C4-2B (cell line): ENCODE data around the gene HRH4.

Experiments used
- H3K27ac ChIP-seq: fragments of 450-650 bp; 2 replicates; pipeline ENCODE4 v1.5.1; 2017
- ZFX ChIP-seq: fragments of 450-650 bp; IDR thresholded peaks from 2 replicates; pipeline ENCODE4 v1.6.1; 2017
- TF ChIP-seq, protein P1 (sequence below): fragments of 450-650 bp; conservative IDR thresholded peaks from 2 replicates; pipeline ENCODE4 v1.5.1; 2017; ENCODE audit warnings: mild to moderate bottlenecking

The HRH4 gene

DNA sequence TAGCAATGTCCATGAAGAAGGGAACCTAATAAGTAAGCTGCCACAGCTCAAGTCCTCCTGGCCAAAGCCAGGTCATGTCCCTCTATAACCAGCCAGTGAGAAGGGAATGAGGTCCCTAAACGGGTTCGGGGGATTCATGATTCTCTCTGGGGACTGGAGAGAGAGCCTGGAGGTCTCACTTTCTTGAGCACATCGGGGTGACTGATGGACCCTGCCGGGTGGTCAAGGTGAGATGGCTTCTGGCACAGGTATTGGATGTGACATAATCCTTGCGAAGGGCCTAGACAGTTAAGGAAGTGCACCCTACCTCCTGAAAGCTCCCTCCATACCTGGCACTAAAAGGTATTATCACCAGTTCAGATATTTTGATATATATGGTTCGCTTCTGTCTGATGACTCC lies 45.7 kb downstream of the HRH4 start:
- TF ChIP-seq, protein P1, sequence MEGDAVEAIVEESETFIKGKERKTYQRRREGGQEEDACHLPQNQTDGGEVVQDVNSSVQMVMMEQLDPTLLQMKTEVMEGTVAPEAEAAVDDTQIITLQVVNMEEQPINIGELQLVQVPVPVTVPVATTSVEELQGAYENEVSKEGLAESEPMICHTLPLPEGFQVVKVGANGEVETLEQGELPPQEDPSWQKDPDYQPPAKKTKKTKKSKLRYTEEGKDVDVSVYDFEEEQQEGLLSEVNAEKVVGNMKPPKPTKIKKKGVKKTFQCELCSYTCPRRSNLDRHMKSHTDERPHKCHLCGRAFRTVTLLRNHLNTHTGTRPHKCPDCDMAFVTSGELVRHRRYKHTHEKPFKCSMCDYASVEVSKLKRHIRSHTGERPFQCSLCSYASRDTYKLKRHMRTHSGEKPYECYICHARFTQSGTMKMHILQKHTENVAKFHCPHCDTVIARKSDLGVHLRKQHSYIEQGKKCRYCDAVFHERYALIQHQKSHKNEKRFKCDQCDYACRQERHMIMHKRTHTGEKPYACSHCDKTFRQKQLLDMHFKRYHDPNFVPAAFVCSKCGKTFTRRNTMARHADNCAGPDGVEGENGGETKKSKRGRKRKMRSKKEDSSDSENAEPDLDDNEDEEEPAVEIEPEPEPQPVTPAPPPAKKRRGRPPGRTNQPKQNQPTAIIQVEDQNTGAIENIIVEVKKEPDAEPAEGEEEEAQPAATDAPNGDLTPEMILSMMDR: no peak
- no peak for TF ChIP-seq ZFX
- no peak overlapping the region for H3K27ac ChIP-seq

DNA sequence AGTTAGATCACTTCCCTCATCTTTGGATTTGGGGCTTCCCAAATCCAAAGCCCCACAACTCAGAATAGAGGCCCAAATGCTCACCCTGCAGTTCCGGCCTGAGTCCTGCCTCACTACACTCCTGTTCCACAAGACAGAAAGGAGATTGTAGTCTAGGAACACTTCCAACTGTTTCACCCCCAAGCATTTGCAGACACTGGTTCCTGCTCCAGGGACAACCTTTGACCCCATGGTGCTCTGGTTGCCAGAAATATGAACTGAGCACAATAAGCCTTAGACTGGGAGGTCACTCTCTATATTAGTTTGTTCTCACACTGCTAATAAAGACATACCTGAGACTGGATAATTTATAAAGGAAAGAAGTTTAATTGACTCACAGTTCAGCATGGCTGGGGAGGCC lies 49.0 kb downstream of the HRH4 start:
- TF ChIP-seq ZFX: no peak
- TF ChIP-seq, protein P1: no peak
- H3K27ac ChIP-seq: no peak overlapping the region

DNA sequence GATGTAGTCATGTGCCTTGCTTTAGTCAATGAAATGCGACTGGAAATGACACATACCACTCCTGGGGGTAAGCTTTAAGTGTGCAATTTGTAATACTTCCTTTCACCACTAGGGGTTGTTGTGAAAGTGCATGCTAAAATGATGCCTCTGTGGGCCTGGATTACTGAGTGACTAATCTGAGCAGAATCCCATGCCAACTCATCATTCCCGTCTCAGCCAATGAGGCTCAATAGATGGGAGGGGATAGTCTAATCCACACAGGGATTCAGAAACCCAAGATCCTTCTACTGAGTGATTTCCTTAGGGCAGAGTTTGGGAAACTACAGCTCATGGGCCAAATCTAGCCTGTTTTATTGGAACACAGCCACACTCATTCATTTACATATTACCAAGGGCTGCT lies 54.0 kb downstream of the HRH4 start:
- H3K27ac ChIP-seq: no peak overlapping the region

DNA sequence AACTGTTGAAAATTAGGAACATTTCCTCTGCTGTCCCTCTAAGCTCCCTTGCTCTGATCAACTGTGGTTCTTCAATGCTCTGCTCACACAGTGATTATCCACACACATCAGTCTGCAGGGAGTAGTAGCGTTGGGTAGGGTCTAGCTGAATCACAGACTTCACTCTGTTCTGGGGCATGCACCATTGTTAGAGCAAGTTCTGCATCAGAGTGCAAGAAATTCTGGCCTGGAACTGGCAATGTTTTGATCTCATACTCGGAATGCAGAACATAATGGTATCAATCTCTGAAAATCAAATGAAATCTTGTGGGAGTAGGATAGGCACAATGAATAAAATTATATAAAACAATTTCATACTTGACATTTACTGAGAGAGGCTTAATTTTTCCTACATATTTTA lies 55.3 kb downstream of the HRH4 start:
- no peak overlapping the region for H3K27ac ChIP-seq
- no peak for TF ChIP-seq ZFX
- TF ChIP-seq, protein P1: no peak

More for the DNA sequence above, 54.0 kb downstream of the HRH4 start:
- TF ChIP-seq, protein P1: peak; percentile 86
- TF ChIP-seq ZFX: no peak

DNA sequence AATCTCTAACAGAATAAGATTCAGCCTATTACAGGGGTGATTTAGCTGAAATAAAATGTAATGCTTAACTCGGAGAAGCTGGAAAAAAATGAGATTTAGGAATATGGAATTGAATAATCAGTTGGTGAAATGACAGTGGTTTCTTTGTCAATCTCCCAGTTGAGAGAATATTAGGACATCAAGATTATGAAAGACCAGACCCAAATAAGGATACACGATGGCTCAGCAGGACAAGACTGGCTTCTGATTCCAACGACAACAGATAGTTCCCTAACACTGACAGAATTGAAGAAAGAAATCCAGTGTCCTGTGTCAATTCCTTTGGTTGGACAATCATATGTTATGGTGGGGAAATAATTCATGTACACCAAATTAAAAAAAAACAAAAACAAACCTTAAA lies 55.8 kb downstream of the HRH4 start:
- TF ChIP-seq, protein P1: no peak
- no peak for TF ChIP-seq ZFX
- H3K27ac ChIP-seq: no peak overlapping the region

DNA sequence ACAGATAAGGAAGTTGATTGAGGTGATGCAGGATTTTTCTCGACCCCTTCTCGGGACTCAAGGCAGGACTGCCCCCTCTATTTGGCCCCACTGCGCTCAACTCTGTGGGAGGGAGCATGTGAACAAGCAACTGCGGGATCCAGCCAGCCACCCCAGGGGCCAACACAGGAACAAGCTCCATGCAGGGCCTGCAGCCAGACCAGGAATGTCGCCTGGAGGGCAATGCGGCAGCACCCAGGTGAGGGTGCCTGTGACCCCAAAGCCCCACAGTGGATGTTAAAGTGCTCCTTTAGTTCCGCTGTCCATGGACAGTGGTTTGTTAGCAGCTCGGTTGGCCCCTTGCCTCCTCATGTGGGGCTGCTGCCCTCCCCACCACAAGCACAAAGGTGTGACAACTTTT lies 57.1 kb downstream of the HRH4 start:
- TF ChIP-seq, protein P1: no peak
- TF ChIP-seq ZFX: no peak
- H3K27ac ChIP-seq: no peak overlapping the region

DNA sequence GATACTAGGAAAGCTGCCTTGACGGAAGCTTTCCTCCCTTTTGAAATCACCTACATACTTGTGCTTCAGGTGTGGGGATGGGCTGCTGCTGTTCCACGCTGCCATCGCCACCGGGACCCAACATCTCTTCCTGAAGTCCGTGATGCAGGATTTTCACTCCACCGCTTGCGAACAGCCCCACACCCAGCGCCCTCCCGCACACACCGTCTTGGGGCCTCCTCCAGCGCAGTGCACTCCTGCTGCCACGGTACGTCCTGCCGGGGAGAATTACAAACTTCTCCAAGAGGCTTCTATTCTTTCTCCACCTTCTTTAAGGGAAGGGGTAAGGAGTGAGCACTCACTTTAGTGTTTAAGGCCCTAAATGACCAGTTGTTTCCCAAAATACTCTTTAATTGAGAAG lies 58.2 kb downstream of the HRH4 start:
- no peak overlapping the region for H3K27ac ChIP-seq
- TF ChIP-seq ZFX: no peak
- TF ChIP-seq, protein P1: no peak
